Astrocyte of the cerebellum (primary cell): ENCODE results near the gene GSTM3.
"Not testable (repeated sequence)": the region's sequence is repeated elsewhere in the genome, so short reads cannot be mapped to it uniquely, and the experiment has no call there.

Experiments used
- DNase-seq: peaks from one replicate; pipeline ENCODE4 v3.0.0-alpha.2; 2011; ENCODE audit warnings: low read depth
- H3K4me3 ChIP-seq: 2 replicates; pipeline ENCODE4 v1.5.1; 2011; ENCODE audit warnings: mild to moderate bottlenecking, low read depth, low read length, moderate library complexity
- in situ Hi-C: cut with HindIII; loops from 2 replicates; pipeline ENCODE4 v1.10.0; 2017; ENCODE audit warnings: low sequenced_read_pairs
- TF ChIP-seq, protein P1 (sequence below): IDR thresholded peaks from 2 replicates; pipeline ENCODE4 v1.5.1; 2012; ENCODE audit warnings: low read length, low read depth, moderate library complexity, mild to moderate bottlenecking; ENCODE audit errors: missing control alignments

Gene GSTM3

DNA sequence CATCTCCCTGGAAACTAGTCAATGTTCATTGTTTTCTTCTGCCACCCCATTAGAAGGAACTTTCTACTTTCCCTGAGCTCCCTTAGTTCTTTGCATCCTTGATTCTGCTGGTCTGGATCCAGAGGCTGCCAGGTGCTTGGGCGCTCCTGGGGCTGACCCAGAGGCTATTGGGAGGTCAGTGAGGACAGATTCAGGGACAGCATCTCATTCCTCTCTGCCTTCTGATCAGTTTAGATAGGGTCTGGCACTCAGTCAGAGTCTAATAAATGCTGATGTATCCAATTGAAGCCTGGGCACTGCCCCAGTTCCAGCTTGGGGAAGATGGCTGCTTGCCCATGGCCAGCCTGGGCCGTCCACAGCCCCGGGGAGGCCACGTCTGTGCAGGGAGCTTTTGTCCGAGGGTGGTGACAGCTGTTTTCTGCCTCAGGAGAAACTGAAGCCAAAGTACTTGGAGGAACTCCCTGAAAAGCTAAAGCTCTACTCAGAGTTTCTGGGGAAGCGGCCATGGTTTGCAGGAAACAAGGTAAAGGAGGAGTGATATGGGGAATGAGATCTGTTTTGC, 50.9 kb downstream of the GSTM3 start:
- no peak overlapping the region for H3K4me3 ChIP-seq
- in situ Hi-C loops = no loop called here
- no peak for DNase-seq
- TF ChIP-seq, protein P1, sequence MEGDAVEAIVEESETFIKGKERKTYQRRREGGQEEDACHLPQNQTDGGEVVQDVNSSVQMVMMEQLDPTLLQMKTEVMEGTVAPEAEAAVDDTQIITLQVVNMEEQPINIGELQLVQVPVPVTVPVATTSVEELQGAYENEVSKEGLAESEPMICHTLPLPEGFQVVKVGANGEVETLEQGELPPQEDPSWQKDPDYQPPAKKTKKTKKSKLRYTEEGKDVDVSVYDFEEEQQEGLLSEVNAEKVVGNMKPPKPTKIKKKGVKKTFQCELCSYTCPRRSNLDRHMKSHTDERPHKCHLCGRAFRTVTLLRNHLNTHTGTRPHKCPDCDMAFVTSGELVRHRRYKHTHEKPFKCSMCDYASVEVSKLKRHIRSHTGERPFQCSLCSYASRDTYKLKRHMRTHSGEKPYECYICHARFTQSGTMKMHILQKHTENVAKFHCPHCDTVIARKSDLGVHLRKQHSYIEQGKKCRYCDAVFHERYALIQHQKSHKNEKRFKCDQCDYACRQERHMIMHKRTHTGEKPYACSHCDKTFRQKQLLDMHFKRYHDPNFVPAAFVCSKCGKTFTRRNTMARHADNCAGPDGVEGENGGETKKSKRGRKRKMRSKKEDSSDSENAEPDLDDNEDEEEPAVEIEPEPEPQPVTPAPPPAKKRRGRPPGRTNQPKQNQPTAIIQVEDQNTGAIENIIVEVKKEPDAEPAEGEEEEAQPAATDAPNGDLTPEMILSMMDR = no peak

DNA sequence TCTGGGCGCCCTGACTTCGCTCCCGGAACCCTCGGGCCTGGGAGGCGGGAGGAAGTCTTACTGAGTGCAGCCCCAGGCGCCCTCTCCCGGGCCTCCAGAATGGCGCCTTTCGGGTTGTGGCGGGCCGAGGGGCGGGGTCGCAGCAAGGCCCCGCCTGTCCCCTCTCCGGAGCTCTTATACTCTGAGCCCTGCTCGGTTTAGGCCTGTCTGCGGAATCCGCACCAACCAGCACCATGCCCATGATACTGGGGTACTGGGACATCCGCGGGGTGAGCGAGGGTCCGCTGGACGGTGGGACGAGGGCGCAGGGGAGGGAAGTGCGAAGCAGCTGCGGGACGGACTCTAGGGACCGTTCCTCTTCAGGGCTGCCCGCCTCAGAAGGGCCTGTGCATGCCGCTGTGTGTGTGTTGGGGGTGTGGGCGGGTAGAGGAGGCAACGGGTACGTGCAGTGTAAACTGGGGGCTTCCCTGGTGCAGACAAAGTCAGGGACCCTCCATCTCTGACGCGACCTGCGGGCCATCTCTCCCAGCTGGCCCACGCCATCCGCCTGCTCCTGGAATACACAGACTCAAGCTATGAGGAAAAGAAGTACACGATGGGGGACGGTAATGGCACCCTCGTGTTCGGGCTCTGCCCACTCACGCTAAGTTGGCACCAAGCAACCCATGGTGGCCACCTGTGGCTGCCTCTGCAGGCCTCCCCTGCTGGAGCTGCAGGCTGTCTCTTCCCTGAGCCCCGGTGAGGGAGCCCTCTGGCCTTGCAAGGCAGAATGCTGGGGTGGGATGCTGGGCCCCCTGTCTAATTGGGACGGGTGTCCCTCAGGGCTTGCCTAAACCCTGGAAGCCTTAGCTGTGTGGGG, 53.0 kb downstream of the GSTM3 start, which contains the start of gene GSTM1:
GSTM1 (plus strand) TSS at position 177 of the 859 bp plus-strand sequence; CDS start at position 234, 57 bp downstream.
- peak within 1 kb of the TSS; percentile 38 for H3K4me3 ChIP-seq
- peak; percentile 12 for DNase-seq
- TF ChIP-seq, protein P1 = peak; percentile 27
- in situ Hi-C loops = no loop called here

DNA sequence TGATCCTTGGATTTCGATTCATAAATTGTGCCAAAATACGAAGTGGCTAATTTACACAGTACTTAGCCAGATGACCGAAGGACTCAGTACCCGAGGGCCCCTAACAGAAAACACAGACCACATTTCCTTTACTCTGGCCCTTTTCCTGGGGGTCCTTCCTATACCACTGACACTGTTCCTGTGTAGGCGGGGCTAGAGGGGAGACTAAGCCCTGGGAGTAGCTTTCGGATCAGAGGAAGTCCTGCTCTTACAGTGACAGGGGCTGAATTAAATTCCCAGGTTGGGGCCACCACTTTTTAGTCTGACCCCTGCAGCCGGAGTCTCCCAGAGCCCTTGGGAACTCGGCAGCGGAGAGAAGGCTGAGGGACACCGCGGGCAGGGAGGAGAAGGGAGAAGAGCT, 53.7 kb downstream of the GSTM3 start:
- in situ Hi-C loops, DNase-seq: not testable (repeated sequence)
- peak overlapping the region; percentile 38 for H3K4me3 ChIP-seq

DNA sequence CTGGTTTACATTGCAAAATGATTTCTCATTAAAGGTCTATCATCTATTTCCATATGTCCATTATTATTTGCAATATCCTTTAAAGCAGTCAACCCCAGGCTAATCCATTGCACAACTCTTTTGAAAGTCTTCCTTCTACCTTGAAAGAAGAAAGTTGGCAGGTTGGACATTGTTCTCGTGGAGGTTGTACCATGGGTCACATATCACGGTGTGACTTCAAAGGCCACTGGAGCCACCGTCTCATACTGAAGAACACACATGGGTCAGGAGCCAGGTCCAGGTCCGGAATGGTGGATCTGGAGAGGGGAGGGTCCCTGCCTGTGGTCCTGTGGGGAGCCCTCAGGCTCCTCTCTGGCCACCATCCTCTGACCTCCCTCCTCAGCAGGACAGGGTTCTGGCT, 54.9 kb downstream of the GSTM3 start:
- DNase-seq, in situ Hi-C loops, H3K4me3 ChIP-seq: not testable (repeated sequence)

DNA sequence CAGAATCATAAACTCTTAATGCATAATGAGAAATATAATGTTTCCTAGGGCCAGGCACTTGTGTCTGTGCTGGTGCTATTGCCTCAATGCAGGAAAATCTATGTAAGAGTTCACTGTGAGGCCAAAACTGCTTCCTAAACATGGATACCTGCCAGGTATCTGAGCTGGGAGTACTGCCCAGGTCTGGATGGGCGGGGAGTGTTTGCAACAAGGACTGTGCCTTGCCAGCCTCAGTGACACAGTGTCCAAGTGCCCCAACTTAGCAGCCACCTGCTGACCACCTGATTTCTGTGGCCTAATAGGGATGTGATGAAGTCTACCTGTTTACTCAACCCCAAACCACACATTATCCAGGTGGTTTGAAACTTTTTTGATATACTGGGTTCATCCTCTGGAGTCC, 55.4 kb downstream of the GSTM3 start:
- DNase-seq, H3K4me3 ChIP-seq, in situ Hi-C loops: not testable (repeated sequence)

DNA sequence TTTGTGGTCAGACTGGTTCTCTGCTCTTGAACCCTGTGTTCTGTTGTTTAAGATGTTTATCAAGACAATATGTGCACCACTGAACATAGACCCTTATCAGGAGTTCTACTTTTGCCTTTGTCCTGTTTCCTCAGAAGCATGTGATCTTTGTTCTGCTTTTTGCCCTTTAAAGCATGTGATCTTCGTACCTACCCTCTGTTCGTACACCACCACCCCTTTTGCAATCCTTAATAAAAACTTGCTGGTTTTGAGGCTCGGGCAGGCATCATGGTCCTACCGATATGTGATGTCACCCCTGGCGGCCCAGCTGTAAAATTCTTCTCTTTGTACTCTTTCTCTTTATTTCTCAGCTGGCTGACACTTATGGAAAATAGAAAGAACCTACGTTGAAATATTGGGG, 56.1 kb downstream of the GSTM3 start:
- DNase-seq, in situ Hi-C loops, H3K4me3 ChIP-seq: not testable (repeated sequence)
